ENCODE data around the gene SUB1.

SUB1 gene

GRCh38 chr5:32559411-32559810 is 25.9 kb upstream of the SUB1 start:
- no peak overlapping the region for H2AFZ ChIP-seq (ENCODE audit: low read length)
- no peak overlapping the region for H3K4me2 ChIP-seq (ENCODE audit: low read depth, low read length)

GRCh38 chr5:32559921-32560320 is 25.4 kb upstream of the SUB1 start:
- H3K4me2 ChIP-seq (ENCODE audit: low read depth, low read length) = no peak overlapping the region
- H3K9me2 ChIP-seq (replicated peaks; ENCODE audit: insufficient read depth, low read length) = no peaks in the 10 kb centered on the region
- DNase-seq = no peak
- H3K9ac ChIP-seq (ENCODE audit: low read length) = no peak overlapping the region
- H3K79me2 ChIP-seq (ENCODE audit: low read length) = peaks cover 6% of the 10 kb centered on the region; the same call in 1 of the 2 replicates
- no peak overlapping the region for H2AFZ ChIP-seq (ENCODE audit: low read length)
- H3K27ac ChIP-seq (ENCODE audit: low read length) = no peak overlapping the region
- H3F3A ChIP-seq (ENCODE audit: insufficient read depth, low read length) = no peaks in the 10 kb centered on the region
- H4K20me1 ChIP-seq (ENCODE audit: insufficient read depth, low read length) = no peaks in the 10 kb centered on the region
- H3K4me1 ChIP-seq (ENCODE audit: low read length) = no peaks in the 10 kb centered on the region
- no peaks in the 10 kb centered on the region for H3K27me3 ChIP-seq (replicated peaks; ENCODE audit: insufficient read depth, low read length)
- TF ChIP-seq, protein P1, sequence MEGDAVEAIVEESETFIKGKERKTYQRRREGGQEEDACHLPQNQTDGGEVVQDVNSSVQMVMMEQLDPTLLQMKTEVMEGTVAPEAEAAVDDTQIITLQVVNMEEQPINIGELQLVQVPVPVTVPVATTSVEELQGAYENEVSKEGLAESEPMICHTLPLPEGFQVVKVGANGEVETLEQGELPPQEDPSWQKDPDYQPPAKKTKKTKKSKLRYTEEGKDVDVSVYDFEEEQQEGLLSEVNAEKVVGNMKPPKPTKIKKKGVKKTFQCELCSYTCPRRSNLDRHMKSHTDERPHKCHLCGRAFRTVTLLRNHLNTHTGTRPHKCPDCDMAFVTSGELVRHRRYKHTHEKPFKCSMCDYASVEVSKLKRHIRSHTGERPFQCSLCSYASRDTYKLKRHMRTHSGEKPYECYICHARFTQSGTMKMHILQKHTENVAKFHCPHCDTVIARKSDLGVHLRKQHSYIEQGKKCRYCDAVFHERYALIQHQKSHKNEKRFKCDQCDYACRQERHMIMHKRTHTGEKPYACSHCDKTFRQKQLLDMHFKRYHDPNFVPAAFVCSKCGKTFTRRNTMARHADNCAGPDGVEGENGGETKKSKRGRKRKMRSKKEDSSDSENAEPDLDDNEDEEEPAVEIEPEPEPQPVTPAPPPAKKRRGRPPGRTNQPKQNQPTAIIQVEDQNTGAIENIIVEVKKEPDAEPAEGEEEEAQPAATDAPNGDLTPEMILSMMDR (IDR thresholded peaks at IDR 0.05; ENCODE audit: low read length) = no peak
- TF ChIP-seq EZH2phosphoT487 (IDR thresholded peaks at IDR 0.05; ENCODE audit: low read length) (no peak), EZH2 (optimal IDR thresholded peaks at IDR 0.05; ENCODE audit: low read depth, low read length) (no peak)
- H3K4me3 ChIP-seq (ENCODE audit: low read length) = no peak overlapping the region
- H3K9me3 ChIP-seq (replicated peaks; ENCODE audit: insufficient read depth, low read length) = no peaks in the 10 kb centered on the region
- H3K36me3 ChIP-seq (replicated peaks; ENCODE audit: insufficient read depth, low read length) = 0 out of 2 replicates have a peak, but pooled peaks cover 4% of the 10 kb centered on the region

More at GRCh38 chr5:32559411-32559810, 25.9 kb upstream of the SUB1 start:
- H3K36me3 ChIP-seq (replicated peaks; ENCODE audit: insufficient read depth, low read length) = 0 out of 2 replicates have a peak, but pooled peaks cover 4% of the 10 kb centered on the region
- H3K27me3 ChIP-seq (replicated peaks; ENCODE audit: insufficient read depth, low read length) = no peaks in the 10 kb centered on the region
- no peak overlapping the region for H3K4me3 ChIP-seq (ENCODE audit: low read length)
- no peaks in the 10 kb centered on the region for H3K9me3 ChIP-seq (replicated peaks; ENCODE audit: insufficient read depth, low read length)
- 0 out of 2 replicates have a peak, but pooled peaks cover under 1% of the 10 kb centered on the region for H3K4me1 ChIP-seq (ENCODE audit: low read length)
- no peak for TF ChIP-seq EZH2 (optimal IDR thresholded peaks at IDR 0.05; ENCODE audit: low read depth, low read length)
- TF ChIP-seq EZH2phosphoT487 (IDR thresholded peaks at IDR 0.05; ENCODE audit: low read length) = no peak
- TF ChIP-seq, protein P1 (IDR thresholded peaks at IDR 0.05; ENCODE audit: low read length) = no peak
- no peaks in the 10 kb centered on the region for H3K9me2 ChIP-seq (replicated peaks; ENCODE audit: insufficient read depth, low read length)
- no peak overlapping the region for H3K9ac ChIP-seq (ENCODE audit: low read length)
- H3K79me2 ChIP-seq (ENCODE audit: low read length) = peaks cover 6% of the 10 kb centered on the region; the same call in 1 of the 2 replicates
- H4K20me1 ChIP-seq (ENCODE audit: insufficient read depth, low read length) = no peaks in the 10 kb centered on the region
- H3K27ac ChIP-seq (ENCODE audit: low read length) = no peak overlapping the region
- no peak for DNase-seq
- H3F3A ChIP-seq (ENCODE audit: insufficient read depth, low read length) = no peaks in the 10 kb centered on the region

DNA sequence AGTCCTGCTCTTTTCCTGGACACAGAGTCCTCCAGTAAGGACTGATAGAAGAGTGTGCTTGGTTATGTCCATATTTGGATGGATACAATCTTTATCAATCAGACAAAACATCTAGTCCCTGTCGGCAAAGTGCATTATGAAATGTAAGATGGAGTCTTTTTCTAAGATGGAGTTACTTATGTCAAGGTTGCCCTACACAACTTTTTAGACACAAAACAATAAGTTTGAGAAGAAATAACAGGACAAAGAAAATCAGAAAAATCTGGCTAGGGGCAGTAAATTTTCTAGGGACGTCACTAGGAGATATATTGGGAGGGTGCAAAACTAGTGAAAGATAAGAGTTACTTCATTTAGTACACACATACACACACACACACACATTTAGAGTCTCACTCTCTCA is 23.3 kb upstream of the SUB1 start:
- peaks cover 6% of the 10 kb centered on the region; the same call in 1 of the 2 replicates for H3K79me2 ChIP-seq (ENCODE audit: low read length)
- H3K4me1 ChIP-seq (ENCODE audit: low read length) = no peaks in the 10 kb centered on the region
- no peaks in the 10 kb centered on the region for H4K20me1 ChIP-seq (ENCODE audit: insufficient read depth, low read length)
- H3K9ac ChIP-seq (ENCODE audit: low read length) = no peak overlapping the region
- no peak overlapping the region for H3K27ac ChIP-seq (ENCODE audit: low read length)
- no peaks in the 10 kb centered on the region for H3K9me3 ChIP-seq (replicated peaks; ENCODE audit: insufficient read depth, low read length)
- H3K9me2 ChIP-seq (replicated peaks; ENCODE audit: insufficient read depth, low read length) = no peaks in the 10 kb centered on the region
- 0 out of 2 replicates have a peak, but pooled peaks cover 4% of the 10 kb centered on the region for H3K36me3 ChIP-seq (replicated peaks; ENCODE audit: insufficient read depth, low read length)
- H3F3A ChIP-seq (ENCODE audit: insufficient read depth, low read length) = no peaks in the 10 kb centered on the region
- H3K4me3 ChIP-seq (ENCODE audit: low read length) = no peak overlapping the region
- H3K27me3 ChIP-seq (replicated peaks; ENCODE audit: insufficient read depth, low read length) = no peaks in the 10 kb centered on the region
- no peak overlapping the region for H3K4me2 ChIP-seq (ENCODE audit: low read depth, low read length)
- no peak for TF ChIP-seq EZH2 (optimal IDR thresholded peaks at IDR 0.05; ENCODE audit: low read depth, low read length)
- TF ChIP-seq, protein P1 (IDR thresholded peaks at IDR 0.05; ENCODE audit: low read length) = no peak
- TF ChIP-seq EZH2phosphoT487 (IDR thresholded peaks at IDR 0.05; ENCODE audit: low read length) = no peak
- no peak for DNase-seq
- no peak overlapping the region for H2AFZ ChIP-seq (ENCODE audit: low read length)
